ENCODE results near the gene PTGER1. TPM values are rescaled to one million over a fixed set of nuclear protein-coding genes. Genes with fewer than 3 reads are reported as not detected.

PTGER1 gene
- total RNA-seq, 1 donor from 2014 or later = 0.91 TPM

- no peaks in the 10 kb centered on the region for H3K9me3 ChIP-seq (ENCODE audit: insufficient read depth, low read depth, low read length)
- no peak for DNase-seq (ENCODE audit: low read depth)
- FAIRE-seq = no peak
- H3K9ac ChIP-seq (ENCODE audit: low read length) = no peak overlapping the region
- no peak overlapping the region for H3K4me3 ChIP-seq (ENCODE audit: insufficient read depth, low read depth, low read length)
- H2AFZ ChIP-seq (ENCODE audit: low read depth, low read length) = no peak overlapping the region
- no peaks in the 10 kb centered on the region for H3K4me1 ChIP-seq (ENCODE audit: insufficient read depth, low read length)
- no peak overlapping the region for H3K4me2 ChIP-seq (ENCODE audit: low read length)
- H3K36me3 Mint-ChIP-seq (ENCODE audit: low read depth, unreplicated experiment) = peaks cover 36% of the 10 kb centered on the region
- H3K27me3 ChIP-seq (ENCODE audit: insufficient read depth, low read length) = no peaks in the 10 kb centered on the region
- H3K4me3 Mint-ChIP-seq (ENCODE audit: unreplicated experiment) = no peak overlapping the region
- H3K79me2 ChIP-seq (ENCODE audit: insufficient read depth, low read length) = no peaks in the 10 kb centered on the region
- TF ChIP-seq CTCF (IDR thresholded peaks at IDR 0.05; ENCODE audit: insufficient read depth, low read depth, low read length) (no peak), EZH2 (IDR thresholded peaks at IDR 0.05; ENCODE audit: insufficient read depth, low read length) (no peak)
- no peak overlapping the region for H3K27ac ChIP-seq (ENCODE audit: low read depth, low read length)
- H3K36me3 ChIP-seq (ENCODE audit: insufficient read depth, low read length) = peaks cover 6% of the 10 kb centered on the region
- peaks cover 4% of the 10 kb centered on the region for H4K20me1 ChIP-seq (ENCODE audit: insufficient read depth, low read length)
- no peaks in the 10 kb centered on the region for H3K27me3 Mint-ChIP-seq (ENCODE audit: low read depth, unreplicated experiment)
- no peaks in the 10 kb centered on the region for H3K4me1 Mint-ChIP-seq (ENCODE audit: low read depth, unreplicated experiment)
- H3K9me3 Mint-ChIP-seq (ENCODE audit: unreplicated experiment) = no peaks in the 10 kb centered on the region
- no peak overlapping the region for H3K27ac Mint-ChIP-seq (ENCODE audit: unreplicated experiment)
These were observed 24.8 kb downstream of the PTGER1 start for GRCh38 chr19:14450168-14450874.

GRCh38 chr19:14449321-14449720 lies 25.8 kb downstream of the PTGER1 start:
- Histone ChIP-seq H4K20me1 (ENCODE audit: insufficient read depth, low read length) (peaks cover 4% of the 10 kb centered on the region), H3K27me3 (ENCODE audit: insufficient read depth, low read length) (no peaks in the 10 kb centered on the region), H3K79me2 (ENCODE audit: insufficient read depth, low read length) (no peaks in the 10 kb centered on the region), H3K9ac (ENCODE audit: low read length) (no peak overlapping the region), H3K36me3 (ENCODE audit: insufficient read depth, low read length) (peaks cover 6% of the 10 kb centered on the region), H2AFZ (ENCODE audit: low read depth, low read length) (no peak overlapping the region), H3K9me3 (ENCODE audit: insufficient read depth, low read depth, low read length) (no peaks in the 10 kb centered on the region), H3K4me1 (ENCODE audit: insufficient read depth, low read length) (no peaks in the 10 kb centered on the region), H3K27ac (ENCODE audit: low read depth, low read length) (no peak overlapping the region), H3K4me3 (ENCODE audit: insufficient read depth, low read depth, low read length) (no peak overlapping the region), H3K4me2 (ENCODE audit: low read length) (no peak overlapping the region)
- DNase-seq (ENCODE audit: low read depth) (no peak), FAIRE-seq (no peak)
- TF ChIP-seq EZH2 (IDR thresholded peaks at IDR 0.05; ENCODE audit: insufficient read depth, low read length) = no peak
- TF ChIP-seq CTCF (IDR thresholded peaks at IDR 0.05; ENCODE audit: insufficient read depth, low read depth, low read length) = no peak
- H3K4me3 Mint-ChIP-seq (ENCODE audit: unreplicated experiment) = no peak overlapping the region
- no peaks in the 10 kb centered on the region for H3K4me1 Mint-ChIP-seq (ENCODE audit: low read depth, unreplicated experiment)
- no peaks in the 10 kb centered on the region for H3K27me3 Mint-ChIP-seq (ENCODE audit: low read depth, unreplicated experiment)
- peak overlapping the region; percentile 75 for H3K27ac Mint-ChIP-seq (ENCODE audit: unreplicated experiment)
- no peaks in the 10 kb centered on the region for H3K9me3 Mint-ChIP-seq (ENCODE audit: unreplicated experiment)
- H3K36me3 Mint-ChIP-seq (ENCODE audit: low read depth, unreplicated experiment) = peaks cover 31% of the 10 kb centered on the region

GRCh38 chr19:14446336-14447036 lies 28.7 kb downstream of the PTGER1 start:
- Histone ChIP-seq H3K9me3 (ENCODE audit: insufficient read depth, low read depth, low read length) (no peaks in the 10 kb centered on the region), H3K4me2 (ENCODE audit: low read length) (no peak overlapping the region), H4K20me1 (ENCODE audit: insufficient read depth, low read length) (peaks cover 7% of the 10 kb centered on the region), H3K36me3 (ENCODE audit: insufficient read depth, low read length) (peaks cover 7% of the 10 kb centered on the region), H3K27ac (ENCODE audit: low read depth, low read length) (no peak overlapping the region), H2AFZ (ENCODE audit: low read depth, low read length) (no peak overlapping the region), H3K27me3 (ENCODE audit: insufficient read depth, low read length) (no peaks in the 10 kb centered on the region), H3K4me3 (ENCODE audit: insufficient read depth, low read depth, low read length) (no peak overlapping the region), H3K9ac (ENCODE audit: low read length) (no peak overlapping the region), H3K4me1 (ENCODE audit: insufficient read depth, low read length) (no peaks in the 10 kb centered on the region), H3K79me2 (ENCODE audit: insufficient read depth, low read length) (no peaks in the 10 kb centered on the region)
- Mint-ChIP-seq H3K27me3 (ENCODE audit: low read depth, unreplicated experiment) (no peaks in the 10 kb centered on the region), H3K27ac (ENCODE audit: unreplicated experiment) (no peak overlapping the region), H3K4me3 (ENCODE audit: unreplicated experiment) (no peak overlapping the region), H3K9me3 (ENCODE audit: unreplicated experiment) (no peaks in the 10 kb centered on the region), H3K4me1 (ENCODE audit: low read depth, unreplicated experiment) (no peaks in the 10 kb centered on the region), H3K36me3 (ENCODE audit: low read depth, unreplicated experiment) (peaks cover 39% of the 10 kb centered on the region)
- TF ChIP-seq EZH2 (IDR thresholded peaks at IDR 0.05; ENCODE audit: insufficient read depth, low read length) = no peak
- TF ChIP-seq CTCF (IDR thresholded peaks at IDR 0.05; ENCODE audit: insufficient read depth, low read depth, low read length) = no peak
- FAIRE-seq (no peak), DNase-seq (ENCODE audit: low read depth) (no peak)
